Mesangial cell (primary cell): ENCODE measurements around the gene UFSP2. TPM values are rescaled to one million over a fixed set of nuclear protein-coding genes. Genes with fewer than 3 reads are reported as not detected.

ENCODE experiments used
- total RNA-seq: library from RNA; depleted of rRNA; stranded (reverse); fragments of >200 nt; gene quantifications from 2 replicates; pipeline ENCODE4 v1.2.3, GENCODE V29; 2015

Gene UFSP2
- total RNA-seq, result 21.5 and 24.2 TPM in 2 replicates

GRCh38 chr4:185425647-185426352 lies at the start of gene UFSP2:
Gene UFSP2 (minus strand): TSS chr4:185425964. CDS start chr4:185425868, 96 bp downstream.

GRCh38 chr4:185471235-185472102 lies 45.7 kb upstream of the UFSP2 start, which contains the start of gene CCDC110:
Gene CCDC110 (minus strand): TSS chr4:185471733. CDS start chr4:185471683, 50 bp downstream.

GRCh38 chr4:185396724-185397385 lies 28.9 kb downstream of the UFSP2 start, which contains the start of gene ANKRD37:
Gene ANKRD37 (plus strand): TSS chr4:185396841. CDS start chr4:185396924, 83 bp downstream.

GRCh38 chr4:185395238-185395955 lies 30.4 kb downstream of the UFSP2 start, which contains the start of gene LRP2BP:
Gene LRP2BP (minus strand): TSS chr4:185395924. CDS start chr4:185378186, 17,738 bp downstream.

Other genes starting within 250 kb of the UFSP2 start
- gene CFAP97, start 222.0 kb downstream of the UFSP2 start, total RNA-seq, result 14.3 and 14.7 TPM in 2 replicates
- 7.1 and 13.9 TPM in 2 replicates for gene SNX25, start 216.4 kb downstream of the UFSP2 start, total RNA-seq
- gene LRP2BP, start 30.0 kb downstream of the UFSP2 start, total RNA-seq, result under 0.01 and 0.16 TPM in 2 replicates
- gene ANKRD37, start 29.1 kb downstream of the UFSP2 start, total RNA-seq, result 2.8 and 7.7 TPM in 2 replicates
- gene CCDC110, start 45.8 kb upstream of the UFSP2 start, total RNA-seq, result 0.63 and 1.1 TPM in 2 replicates
- 17.8 and 21.6 TPM in 2 replicates for gene PDLIM3, start 109.5 kb upstream of the UFSP2 start, total RNA-seq